Neural cell (in vitro differentiated cells): Measurements from ENCODE around the gene OS9. TPM values are rescaled to one million over a fixed set of nuclear protein-coding genes. Genes with fewer than 3 reads are reported as not detected.

Source experiments
- H2AFZ ChIP-seq: fragments of 200-600, 300-800 bp; sonication (generic), shearing (Covaris generic); 2 replicates; pipeline ENCODE4 v1.6.0; 2014; ENCODE audit warnings: low read depth, mild to moderate bottlenecking, antibody characterized with exemption, low read length, moderate library complexity
- H3F3A ChIP-seq: fragments of 200-600 bp; shearing (Covaris generic); 2 replicates; pipeline ENCODE4 v1.6.1; 2016; ENCODE audit warnings: mild to moderate bottlenecking, moderate library complexity, mixed read lengths, antibody characterized with exemption, low read length; ENCODE audit not compliant: insufficient read depth, poor library complexity, severe bottlenecking
- H3K27ac ChIP-seq: fragments of 200-600, 300-800 bp; sonication (generic), shearing (Covaris generic); 2 replicates; pipeline ENCODE4 v1.5.1; 2014; ENCODE audit warnings: mild to moderate bottlenecking, low read length, moderate library complexity
- H3K27me3 ChIP-seq: fragments of 300-800, 200-600 bp; sonication (generic), shearing (Covaris generic); 2 replicates; pipeline ENCODE4 v1.6.0; 2014; ENCODE audit warnings: mild to moderate bottlenecking, low read depth, low read length, moderate library complexity; ENCODE audit not compliant: insufficient read depth
- H3K36me3 ChIP-seq: fragments of 300-800, 200-600 bp; sonication (generic), shearing (Covaris generic); 2 replicates; pipeline ENCODE4 v1.5.1; 2014; ENCODE audit warnings: mild to moderate bottlenecking, antibody characterized with exemption, low read length, moderate library complexity; ENCODE audit not compliant: insufficient read depth
- H3K4me2 ChIP-seq: fragments of 300-800, 200-600 bp; sonication (generic), shearing (Covaris generic); 2 replicates; pipeline ENCODE4 v1.6.0; 2014; ENCODE audit warnings: mild to moderate bottlenecking, low read length
- H3K4me3 ChIP-seq: fragments of 300-800, 200-600 bp; sonication (generic), shearing (Covaris generic); 2 replicates; pipeline ENCODE4 v1.5.1; 2014; ENCODE audit warnings: mild to moderate bottlenecking, low read length, moderate library complexity
- H3K79me2 ChIP-seq: fragments of 200-600 bp; shearing (Covaris generic); replicated peaks from 2 replicates; pipeline ENCODE4 v1.6.0; 2014; ENCODE audit warnings: mild to moderate bottlenecking, low read length, moderate library complexity; ENCODE audit not compliant: insufficient read depth
- H3K9ac ChIP-seq: fragments of 300-800, 200-600 bp; sonication (generic), shearing (Covaris generic); 2 replicates; pipeline ENCODE4 v1.6.1; 2016; ENCODE audit warnings: mild to moderate bottlenecking, low read length, mixed read lengths
- H3K9me2 ChIP-seq: fragments of 200-600 bp; shearing (Covaris generic); 2 replicates; pipeline ENCODE4 v1.6.1; 2016; ENCODE audit warnings: mild to moderate bottlenecking, low read length, mixed read lengths; ENCODE audit not compliant: insufficient read depth
- H3K9me3 ChIP-seq: fragments of 200-600, 300-800 bp; sonication (generic), shearing (Covaris generic); 2 replicates; pipeline ENCODE4 v1.6.1; 2016; ENCODE audit warnings: mild to moderate bottlenecking, mixed run types, low read length, moderate library complexity, mixed read lengths
- H4K20me1 ChIP-seq: fragments of 200-600 bp; shearing (Covaris generic); 2 replicates; pipeline ENCODE4 v1.6.1; 2016; ENCODE audit warnings: mild to moderate bottlenecking, mixed run types; ENCODE audit not compliant: insufficient read depth
- EP300 ChIP-seq: fragments of 450-650 bp; conservative IDR thresholded peaks from 2 replicates; pipeline ENCODE4 v1.6.1; 2014; ENCODE audit warnings: antibody characterized with exemption, mild to moderate bottlenecking, moderate library complexity; ENCODE audit not compliant: poor library complexity, severe bottlenecking
- EZH2 ChIP-seq: fragments of 200-600, 300-800 bp; shearing (Covaris generic), sonication (generic); IDR thresholded peaks from 2 replicates; pipeline ENCODE4 v1.6.1; 2014; ENCODE audit warnings: antibody characterized with exemption, low read length, borderline replicate concordance, mild to moderate bottlenecking; ENCODE audit not compliant: insufficient read depth, poor library complexity, severe bottlenecking
- MXI1 ChIP-seq: fragments of 450-650 bp; conservative IDR thresholded peaks from 2 replicates; pipeline ENCODE4 v1.6.1; 2014; ENCODE audit warnings: antibody characterized with exemption, mild to moderate bottlenecking; ENCODE audit not compliant: poor library complexity, severe bottlenecking
- POLR2AphosphoS5 ChIP-seq: IDR thresholded peaks from 2 replicates; pipeline ENCODE4 v1.6.1; 2012
- RAD21 ChIP-seq: fragments of 450-650 bp; conservative IDR thresholded peaks from 2 replicates; pipeline ENCODE4 v1.6.1; 2014; ENCODE audit warnings: antibody characterized with exemption, mild to moderate bottlenecking, moderate library complexity
- REST ChIP-seq: IDR thresholded peaks from 2 replicates; pipeline ENCODE4 v1.6.1; 2012; ENCODE audit warnings: borderline replicate concordance
- SMC3 ChIP-seq: fragments of 450-650 bp; conservative IDR thresholded peaks from 2 replicates; pipeline ENCODE4 v1.6.1; 2014; ENCODE audit warnings: antibody characterized with exemption, mild to moderate bottlenecking, moderate library complexity; ENCODE audit not compliant: poor library complexity
- TAF1 ChIP-seq: IDR thresholded peaks from 2 replicates; pipeline ENCODE4 v1.6.1; 2012; ENCODE audit warnings: low read depth
- polyA plus RNA-seq: library from polyadenylated mRNA; depleted of rRNA; stranded (reverse); fragments of >200 nt; gene quantifications from 2 replicates; pipeline ENCODE4 v1.2.3, GENCODE V29; 2014
- TF ChIP-seq, protein P1 (sequence below): fragments of 450-650 bp; IDR thresholded peaks from 2 replicates; pipeline ENCODE4 v1.5.1; 2014; ENCODE audit warnings: antibody characterized with exemption, mild to moderate bottlenecking, moderate library complexity; ENCODE audit not compliant: poor library complexity, severe bottlenecking

OS9 gene
- polyA plus RNA-seq, 1 donor from 2014 or later, result 248 TPM

- no peak overlapping the region for H3K27ac ChIP-seq
These were observed 66.5 kb downstream of the OS9 start for GRCh38 chr12:57760347-57760982.

GRCh38 chr12:57761391-57761998, 67.6 kb downstream of the OS9 start:
- no peak overlapping the region for H3K27ac ChIP-seq
- H3K9me2 ChIP-seq, result no peaks in the 10 kb centered on the region
- H3K36me3 ChIP-seq, result no peaks in the 10 kb centered on the region
- no peaks in the 10 kb centered on the region for H3K9me3 ChIP-seq
- H3K27me3 ChIP-seq, result peaks cover 43% of the 10 kb centered on the region
- H3F3A ChIP-seq, result no peaks in the 10 kb centered on the region
- no peaks in the 10 kb centered on the region for H3K79me2 ChIP-seq
- no peak overlapping the region for H3K9ac ChIP-seq
- H3K4me2 ChIP-seq, result no peak overlapping the region
- H4K20me1 ChIP-seq, result no peaks in the 10 kb centered on the region
- H2AFZ ChIP-seq, result no peak overlapping the region
- H3K4me3 ChIP-seq, result no peak overlapping the region
- TF ChIP-seq EZH2 (no peak), MXI1 (no peak), TAF1 (no peak), RAD21 (no peak), POLR2AphosphoS5 (no peak), REST (no peak)
- TF ChIP-seq, protein P1, sequence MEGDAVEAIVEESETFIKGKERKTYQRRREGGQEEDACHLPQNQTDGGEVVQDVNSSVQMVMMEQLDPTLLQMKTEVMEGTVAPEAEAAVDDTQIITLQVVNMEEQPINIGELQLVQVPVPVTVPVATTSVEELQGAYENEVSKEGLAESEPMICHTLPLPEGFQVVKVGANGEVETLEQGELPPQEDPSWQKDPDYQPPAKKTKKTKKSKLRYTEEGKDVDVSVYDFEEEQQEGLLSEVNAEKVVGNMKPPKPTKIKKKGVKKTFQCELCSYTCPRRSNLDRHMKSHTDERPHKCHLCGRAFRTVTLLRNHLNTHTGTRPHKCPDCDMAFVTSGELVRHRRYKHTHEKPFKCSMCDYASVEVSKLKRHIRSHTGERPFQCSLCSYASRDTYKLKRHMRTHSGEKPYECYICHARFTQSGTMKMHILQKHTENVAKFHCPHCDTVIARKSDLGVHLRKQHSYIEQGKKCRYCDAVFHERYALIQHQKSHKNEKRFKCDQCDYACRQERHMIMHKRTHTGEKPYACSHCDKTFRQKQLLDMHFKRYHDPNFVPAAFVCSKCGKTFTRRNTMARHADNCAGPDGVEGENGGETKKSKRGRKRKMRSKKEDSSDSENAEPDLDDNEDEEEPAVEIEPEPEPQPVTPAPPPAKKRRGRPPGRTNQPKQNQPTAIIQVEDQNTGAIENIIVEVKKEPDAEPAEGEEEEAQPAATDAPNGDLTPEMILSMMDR, result no peak

More at GRCh38 chr12:57760347-57760982, 66.5 kb downstream of the OS9 start:
- Histone ChIP-seq H3K9ac (no peak overlapping the region), H3K9me2 (no peaks in the 10 kb centered on the region), H3K36me3 (no peaks in the 10 kb centered on the region), H3K4me3 (no peak overlapping the region), H3K9me3 (no peaks in the 10 kb centered on the region), H3F3A (no peaks in the 10 kb centered on the region), H3K79me2 (no peaks in the 10 kb centered on the region), H2AFZ (no peak overlapping the region), H4K20me1 (no peaks in the 10 kb centered on the region), H3K27me3 (peaks cover 32% of the 10 kb centered on the region), H3K4me2 (no peak overlapping the region)
- TF ChIP-seq EZH2 (no peak), MXI1 (no peak), TAF1 (no peak), RAD21 (no peak), SMC3 (no peak), REST (no peak), POLR2AphosphoS5 (no peak), EP300 (no peak)
- TF ChIP-seq, protein P1, result no peak
